NB4 (cell line): ENCODE measurements around the gene LMAN2.

Experiments used
- MYC ChIP-seq: IDR thresholded peaks from 2 replicates; pipeline ENCODE4 v1.6.1; 2011; ENCODE audit warnings: low read depth, low read length
- POLR2A ChIP-seq: IDR thresholded peaks from 2 replicates; pipeline ENCODE4 v1.6.1; 2011; ENCODE audit warnings: mild to moderate bottlenecking; ENCODE audit not compliant: insufficient read length; ENCODE audit errors: extremely low read depth
- TF ChIP-seq, protein P1 (sequence below): IDR thresholded peaks from one replicate; pipeline ENCODE4 v1.5.1; 2012; ENCODE audit warnings: low read depth, low read length
- TF ChIP-seq, protein P2 (sequence below): IDR thresholded peaks from 2 replicates; pipeline ENCODE4 v1.6.1; 2011; ENCODE audit warnings: low read depth, low read length

DNA sequence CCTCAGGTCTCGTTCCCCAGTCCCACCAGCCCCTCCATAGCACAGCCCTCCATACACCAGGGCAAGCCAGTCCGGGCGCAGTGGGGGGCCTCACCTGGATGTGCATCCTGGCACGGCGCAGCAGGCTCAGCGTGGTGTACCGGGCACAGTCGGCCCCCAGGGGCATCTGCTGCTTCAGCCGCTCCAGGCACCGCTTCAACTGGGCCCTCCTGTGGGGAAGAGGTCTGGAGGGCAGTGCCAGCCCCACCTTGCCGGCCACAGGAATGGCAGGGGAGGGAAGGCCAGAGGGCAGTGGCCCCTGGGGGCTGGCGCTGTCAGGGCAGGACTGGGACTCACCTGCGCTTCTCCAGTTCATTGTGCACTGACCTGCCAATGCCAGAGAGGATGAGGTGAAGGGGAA is 41.1 kb downstream of the LMAN2 start:
- TF ChIP-seq, protein P1, sequence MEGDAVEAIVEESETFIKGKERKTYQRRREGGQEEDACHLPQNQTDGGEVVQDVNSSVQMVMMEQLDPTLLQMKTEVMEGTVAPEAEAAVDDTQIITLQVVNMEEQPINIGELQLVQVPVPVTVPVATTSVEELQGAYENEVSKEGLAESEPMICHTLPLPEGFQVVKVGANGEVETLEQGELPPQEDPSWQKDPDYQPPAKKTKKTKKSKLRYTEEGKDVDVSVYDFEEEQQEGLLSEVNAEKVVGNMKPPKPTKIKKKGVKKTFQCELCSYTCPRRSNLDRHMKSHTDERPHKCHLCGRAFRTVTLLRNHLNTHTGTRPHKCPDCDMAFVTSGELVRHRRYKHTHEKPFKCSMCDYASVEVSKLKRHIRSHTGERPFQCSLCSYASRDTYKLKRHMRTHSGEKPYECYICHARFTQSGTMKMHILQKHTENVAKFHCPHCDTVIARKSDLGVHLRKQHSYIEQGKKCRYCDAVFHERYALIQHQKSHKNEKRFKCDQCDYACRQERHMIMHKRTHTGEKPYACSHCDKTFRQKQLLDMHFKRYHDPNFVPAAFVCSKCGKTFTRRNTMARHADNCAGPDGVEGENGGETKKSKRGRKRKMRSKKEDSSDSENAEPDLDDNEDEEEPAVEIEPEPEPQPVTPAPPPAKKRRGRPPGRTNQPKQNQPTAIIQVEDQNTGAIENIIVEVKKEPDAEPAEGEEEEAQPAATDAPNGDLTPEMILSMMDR = no peak
- TF ChIP-seq POLR2A (no peak), MYC (no peak)
- TF ChIP-seq, protein P2, sequence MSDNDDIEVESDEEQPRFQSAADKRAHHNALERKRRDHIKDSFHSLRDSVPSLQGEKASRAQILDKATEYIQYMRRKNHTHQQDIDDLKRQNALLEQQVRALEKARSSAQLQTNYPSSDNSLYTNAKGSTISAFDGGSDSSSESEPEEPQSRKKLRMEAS = no peak
